IPS-15b (cell line): ENCODE data around the gene ZMYM2.

ENCODE experiments used
- H3K27me3 ChIP-seq: one replicate; pipeline ENCODE4 v1.6.1; 2013; ENCODE audit warnings: low read length; ENCODE audit not compliant: control insufficient read depth, insufficient read depth
- H3K36me3 ChIP-seq: one replicate; pipeline ENCODE4 v1.6.1; 2013; ENCODE audit warnings: low read length; ENCODE audit not compliant: control insufficient read depth, insufficient read depth
- H3K4me1 ChIP-seq: one replicate; pipeline ENCODE4 v1.6.1; 2013; ENCODE audit warnings: mild to moderate bottlenecking, low read length; ENCODE audit not compliant: control insufficient read depth, insufficient read depth
- H3K4me3 ChIP-seq: one replicate; pipeline ENCODE4 v1.5.1; 2013; ENCODE audit warnings: low read depth, low read length
- H3K9ac ChIP-seq: one replicate; pipeline ENCODE4 v1.6.1; 2013; ENCODE audit warnings: low read depth, mild to moderate bottlenecking, low read length
- H3K9me3 ChIP-seq: one replicate; pipeline ENCODE4 v1.6.1; 2013; ENCODE audit warnings: mild to moderate bottlenecking, low read length; ENCODE audit not compliant: control insufficient read depth, insufficient read depth

ZMYM2 gene

GRCh38 chr13:20054586-20054985 lies 96.1 kb downstream of the ZMYM2 start:
- H3K27me3 ChIP-seq: no peaks in the 10 kb centered on the region
- H3K9me3 ChIP-seq: no peaks in the 10 kb centered on the region
- no peak overlapping the region for H3K9ac ChIP-seq
- H3K4me3 ChIP-seq: no peak overlapping the region
- peaks cover 22% of the 10 kb centered on the region for H3K4me1 ChIP-seq
- peaks cover 7% of the 10 kb centered on the region for H3K36me3 ChIP-seq

DNA sequence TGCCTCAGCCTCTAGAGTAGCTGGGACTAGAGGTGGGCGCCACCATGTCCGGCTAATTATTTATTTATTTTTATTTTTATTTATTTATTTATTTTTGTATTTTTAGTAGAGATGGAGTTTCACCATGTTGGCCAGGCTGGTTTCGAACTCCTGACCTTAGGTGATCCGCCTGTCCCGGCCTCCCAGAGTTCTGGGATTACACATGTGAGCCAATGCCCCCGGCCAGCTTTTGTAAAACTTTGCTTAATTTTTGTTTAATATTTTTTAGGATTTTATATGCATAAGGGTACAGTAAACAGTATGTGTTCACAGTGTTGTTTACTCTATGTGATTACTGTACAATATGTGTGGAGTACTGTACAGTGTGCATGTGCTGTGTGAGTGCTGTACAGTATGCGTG lies 98.7 kb downstream of the ZMYM2 start:
- Histone ChIP-seq H3K4me3 (no peak overlapping the region), H3K4me1 (peaks cover 20% of the 10 kb centered on the region), H3K36me3 (peaks cover 21% of the 10 kb centered on the region), H3K9ac (no peak overlapping the region), H3K9me3 (no peaks in the 10 kb centered on the region), H3K27me3 (no peaks in the 10 kb centered on the region)

GRCh38 chr13:20057963-20058362 lies 99.4 kb downstream of the ZMYM2 start:
- Histone ChIP-seq H3K4me3 (no peak overlapping the region), H3K9me3 (no peaks in the 10 kb centered on the region), H3K4me1 (peaks cover 18% of the 10 kb centered on the region), H3K9ac (no peak overlapping the region), H3K36me3 (peaks cover 21% of the 10 kb centered on the region), H3K27me3 (no peaks in the 10 kb centered on the region)

DNA sequence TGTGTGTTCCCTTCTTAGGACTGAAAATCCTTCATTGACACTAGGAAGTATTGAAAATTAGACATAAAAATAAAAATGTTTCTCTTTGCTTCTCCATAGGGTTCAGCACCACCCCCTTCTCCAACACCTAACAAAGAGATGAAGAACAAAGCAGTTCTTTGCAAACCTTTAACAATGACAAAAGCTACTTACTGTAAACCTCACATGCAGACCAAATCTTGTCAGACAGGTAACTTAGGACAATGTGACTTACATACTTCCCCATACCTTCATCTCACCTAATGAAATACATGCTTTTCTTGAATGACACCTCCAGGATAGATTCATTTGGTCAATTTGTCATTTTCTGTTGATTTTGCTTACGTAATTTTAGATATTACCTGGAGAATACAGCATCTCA lies 99.9 kb downstream of the ZMYM2 start:
- Histone ChIP-seq H3K4me3 (no peak overlapping the region), H3K9me3 (no peaks in the 10 kb centered on the region), H3K27me3 (no peaks in the 10 kb centered on the region), H3K36me3 (peaks cover 21% of the 10 kb centered on the region), H3K4me1 (peaks cover 18% of the 10 kb centered on the region), H3K9ac (no peak overlapping the region)

- H3K27me3 ChIP-seq: no peaks in the 10 kb centered on the region
- H3K4me3 ChIP-seq: no peak overlapping the region
- H3K9me3 ChIP-seq: no peaks in the 10 kb centered on the region
- no peak overlapping the region for H3K9ac ChIP-seq
- H3K4me1 ChIP-seq: no peaks in the 10 kb centered on the region
- peaks cover 34% of the 10 kb centered on the region for H3K36me3 ChIP-seq
These were observed 105.6 kb downstream of the ZMYM2 start for GRCh38 chr13:20064128-20064527.

GRCh38 chr13:20065516-20065915 lies 107.0 kb downstream of the ZMYM2 start:
- no peaks in the 10 kb centered on the region for H3K27me3 ChIP-seq
- no peak overlapping the region for H3K4me3 ChIP-seq
- H3K9me3 ChIP-seq: no peaks in the 10 kb centered on the region
- H3K36me3 ChIP-seq: peaks cover 27% of the 10 kb centered on the region
- no peaks in the 10 kb centered on the region for H3K4me1 ChIP-seq
- no peak overlapping the region for H3K9ac ChIP-seq

- Histone ChIP-seq H3K27me3 (no peaks in the 10 kb centered on the region), H3K4me3 (no peak overlapping the region), H3K9me3 (no peaks in the 10 kb centered on the region), H3K9ac (no peak overlapping the region), H3K36me3 (peaks cover 22% of the 10 kb centered on the region), H3K4me1 (no peaks in the 10 kb centered on the region)
These were observed 111.4 kb downstream of the ZMYM2 start for GRCh38 chr13:20069956-20070355.

DNA sequence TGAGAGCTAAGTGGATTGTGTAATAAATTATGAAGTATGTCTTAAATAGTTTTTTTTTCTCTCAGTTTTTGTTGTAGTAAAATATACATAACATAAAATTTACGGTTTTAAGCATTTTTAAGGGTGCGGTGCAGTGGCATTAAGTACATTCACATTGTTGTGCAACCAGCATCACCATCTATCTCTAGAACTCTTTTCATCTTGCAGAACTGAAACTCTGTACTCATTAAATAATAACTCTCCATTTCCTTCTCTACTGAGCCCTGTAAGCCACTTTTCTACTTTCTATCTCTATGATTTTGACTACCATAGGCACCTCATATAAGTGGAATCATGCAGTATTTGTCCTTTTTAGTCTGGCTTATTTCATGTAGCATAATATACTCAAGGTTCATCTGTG lies 115.2 kb downstream of the ZMYM2 start:
- Histone ChIP-seq H3K4me1 (no peaks in the 10 kb centered on the region), H3K36me3 (peaks cover 10% of the 10 kb centered on the region), H3K4me3 (no peak overlapping the region), H3K27me3 (no peaks in the 10 kb centered on the region), H3K9ac (no peak overlapping the region), H3K9me3 (no peaks in the 10 kb centered on the region)

DNA sequence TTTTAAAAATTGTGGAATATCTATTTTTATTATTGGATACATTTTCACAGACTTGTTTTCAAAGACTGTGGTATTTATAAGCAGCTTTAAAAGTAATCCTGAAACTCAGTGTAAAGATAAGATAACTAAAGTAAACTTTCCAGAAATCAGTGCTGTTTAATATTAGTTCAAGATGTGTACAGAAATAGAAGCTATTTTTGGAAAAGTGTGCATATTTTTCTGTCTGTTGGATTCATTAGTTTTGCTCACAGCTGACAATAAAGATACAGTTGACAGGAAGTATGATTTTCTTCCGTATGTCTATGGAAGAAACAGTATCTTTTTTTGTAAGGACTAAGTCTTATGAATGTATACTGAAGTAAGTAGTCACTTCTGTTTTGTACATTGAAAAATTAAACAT lies 116.4 kb downstream of the ZMYM2 start:
- peaks cover 10% of the 10 kb centered on the region for H3K36me3 ChIP-seq
- H3K4me3 ChIP-seq: no peak overlapping the region

GRCh38 chr13:20077086-20077485 lies 118.6 kb downstream of the ZMYM2 start:
- no peak overlapping the region for H3K4me3 ChIP-seq
- no peaks in the 10 kb centered on the region for H3K27me3 ChIP-seq
- H3K4me1 ChIP-seq: no peaks in the 10 kb centered on the region
- no peak overlapping the region for H3K9ac ChIP-seq
- H3K36me3 ChIP-seq: peaks cover under 1% of the 10 kb centered on the region
- H3K9me3 ChIP-seq: no peaks in the 10 kb centered on the region

More for the DNA sequence above, 116.4 kb downstream of the ZMYM2 start:
- H3K9ac ChIP-seq: no peak overlapping the region
- no peaks in the 10 kb centered on the region for H3K27me3 ChIP-seq
- no peaks in the 10 kb centered on the region for H3K4me1 ChIP-seq
- no peaks in the 10 kb centered on the region for H3K9me3 ChIP-seq

DNA sequence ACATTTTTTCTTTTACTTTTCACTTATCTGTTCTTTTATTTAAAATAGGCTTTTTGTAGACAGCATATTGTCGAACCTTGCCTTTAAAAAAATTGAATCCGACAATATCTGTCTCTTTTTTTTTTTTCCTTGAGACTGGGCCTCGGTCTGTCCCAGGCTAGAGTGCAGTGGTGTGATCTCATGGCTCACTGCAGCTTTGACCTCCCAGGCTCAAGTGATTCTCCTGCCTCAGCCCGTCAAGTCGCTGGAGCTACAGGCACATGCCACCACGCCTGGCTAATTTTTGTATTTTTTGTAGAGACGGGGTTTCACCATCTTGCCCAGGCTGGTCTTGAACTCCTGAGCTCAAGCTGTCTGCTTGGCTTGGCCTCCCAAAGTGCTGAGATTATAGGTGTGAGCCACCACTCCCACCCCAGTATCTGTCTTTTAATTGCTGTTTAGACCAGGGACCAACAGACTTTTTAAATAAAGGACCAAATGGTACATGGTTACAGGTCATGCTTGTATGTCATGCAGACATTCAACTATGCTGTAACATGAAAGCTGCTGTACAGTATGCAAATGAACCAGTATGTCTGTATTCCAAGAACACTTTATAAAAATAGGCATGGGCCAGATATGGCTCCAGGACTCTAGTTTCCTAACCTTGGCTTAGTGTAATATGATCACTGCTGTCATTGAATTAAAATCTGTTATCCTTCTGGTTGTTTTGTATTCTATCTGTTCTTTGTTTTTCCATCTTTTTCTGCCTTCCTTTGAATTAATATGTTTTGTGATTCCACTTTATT lies 122.0 kb downstream of the ZMYM2 start:
- Histone ChIP-seq H3K4me3 (no peak overlapping the region), H3K9me3 (no peaks in the 10 kb centered on the region), H3K36me3 (peaks cover 10% of the 10 kb centered on the region), H3K9ac (no peak overlapping the region), H3K4me1 (no peaks in the 10 kb centered on the region), H3K27me3 (no peaks in the 10 kb centered on the region)

- H3K36me3 ChIP-seq: no peaks in the 10 kb centered on the region
- no peak overlapping the region for H3K4me3 ChIP-seq
- H3K4me1 ChIP-seq: no peaks in the 10 kb centered on the region
- H3K9me3 ChIP-seq: no peaks in the 10 kb centered on the region
- no peaks in the 10 kb centered on the region for H3K27me3 ChIP-seq
- H3K9ac ChIP-seq: no peak overlapping the region
These were observed 131.8 kb downstream of the ZMYM2 start for GRCh38 chr13:20090349-20090748.
